B cell (primary cell): ENCODE data around the gene RAB26. TPM values are rescaled to one million over a fixed set of nuclear protein-coding genes. Genes with fewer than 3 reads are reported as not detected.

ENCODE experiments used
- ATAC-seq: fragments of 200-7000 bp; cut with Tn5 transposase; one replicate; pipeline ENCODE4 v1.10.0; 2021; ENCODE audit warnings: low read depth, mild to moderate bottlenecking, moderate number of reproducible peaks, moderate library complexity
- CTCF ChIA-PET: fragments of 350-600 bp; sonication (Branson Sonifier 250); formaldehyde crosslinking; loops from one replicate; lab custom pipeline; 2021; ENCODE audit warnings: antibody characterized with exemption, inconsistent platforms; lab: Charles Lee
- POLR2A ChIA-PET: fragments of 350-600 bp; sonication (Branson Sonifier 250); formaldehyde crosslinking; loops from one replicate; lab custom pipeline; 2021; ENCODE audit warnings: antibody characterized with exemption; lab: Charles Lee
- DNase-seq: peaks from one replicate; pipeline ENCODE4 v3.0.0; 2013
- H2AFZ ChIP-seq: 2 replicates; pipeline ENCODE4 v1.6.1; 2012; ENCODE audit warnings: mild to moderate bottlenecking, low read depth, low read length; ENCODE audit not compliant: insufficient read depth, poor library complexity, severe bottlenecking
- H3K27ac ChIP-seq, 2 donors: 1 replicate in 1 of 2; 2 replicates in 1 of 2; pipeline ENCODE4 v1.5.1; 2012 to 2013; ENCODE audit warnings: low read length in 2 of 2, mild to moderate bottlenecking in 2 of 2, moderate library complexity in 1 of 2
- H3K27me3 ChIP-seq, 4 experiments: fragments of 200-600 bp in 1 of 4; sonication (generic) in 1 of 4; replicated peaks in 1 of 4; 1 replicate in 2 of 4; 2 replicates in 2 of 4; pipeline versions ENCODE4 v1.6.1 to v1.7.0; 2013 to 2016; ENCODE audit warnings: low read length in 3 of 4, mild to moderate bottlenecking in 2 of 4, mixed read lengths in 1 of 4, moderate library complexity in 1 of 4; ENCODE audit not compliant: insufficient read depth in 4 of 4, control insufficient read depth in 3 of 4; ENCODE audit errors: control extremely low read depth in 1 of 4
- H3K36me3 ChIP-seq, 2 experiments: replicated peaks in 1 of 2; 1 replicate in 1 of 2; 2 replicates in 1 of 2; pipeline versions ENCODE4 v1.6.1 to v1.7.1; 2013; ENCODE audit warnings: low read length in 1 of 2; ENCODE audit not compliant: insufficient read depth in 2 of 2, control insufficient read depth in 1 of 2; ENCODE audit errors: control extremely low read depth in 1 of 2, extremely low read depth in 1 of 2
- H3K4me1 ChIP-seq, 2 donors: fragments of 200-600 bp in 1 of 2; sonication (generic) in 1 of 2; 1 replicate in 1 of 2; 2 replicates in 1 of 2; pipeline versions ENCODE4 v1.5.1 to v1.6.1; 2013 to 2017; ENCODE audit warnings: low read length in 2 of 2; ENCODE audit not compliant: control insufficient read depth in 2 of 2, insufficient read depth in 2 of 2
- H3K4me2 ChIP-seq: replicated peaks from 2 replicates; pipeline ENCODE3; 2012; ENCODE audit warnings: mild to moderate bottlenecking, low read depth, low read length; ENCODE audit not compliant: poor library complexity, severe bottlenecking
- H3K4me3 ChIP-seq, 5 experiments: fragments of 200-600 bp in 1 of 5; sonication (generic) in 1 of 5; 1 replicate in 3 of 5; 2 replicates in 2 of 5; pipeline versions ENCODE4 v1.5.1 to v1.7.0; 2011 to 2016; ENCODE audit warnings: low read length in 4 of 5, mild to moderate bottlenecking in 4 of 5, low read depth in 2 of 5, control low read depth in 1 of 5, moderate library complexity in 1 of 5; ENCODE audit not compliant: insufficient read depth in 1 of 5; ENCODE audit errors: control extremely low read depth in 1 of 5, extremely low read depth in 1 of 5
- H3K79me2 ChIP-seq: fragments of 200-600 bp; sonication (generic); one replicate; pipeline ENCODE4 v1.6.0; 2016; ENCODE audit warnings: low read length; ENCODE audit not compliant: control insufficient read depth, insufficient read depth
- H3K9ac ChIP-seq: fragments of 200-600 bp; sonication (generic); 2 replicates; pipeline ENCODE4 v1.6.1; 2017; ENCODE audit warnings: mild to moderate bottlenecking, low read length, moderate library complexity
- H3K9me3 ChIP-seq, 3 donors: one replicate each; pipeline versions ENCODE4 v1.6.1 to v1.7.1; 2013; ENCODE audit warnings: low read length in 2 of 3; ENCODE audit not compliant: control insufficient read depth in 2 of 3, insufficient read depth in 1 of 3; ENCODE audit errors: control extremely low read depth in 1 of 3
- H4K20me1 ChIP-seq: 2 replicates; pipeline ENCODE4 v1.6.0; 2012; ENCODE audit warnings: mild to moderate bottlenecking, low read length; ENCODE audit not compliant: insufficient read depth, control insufficient read depth, poor library complexity, severe bottlenecking
- H3K27ac Mint-ChIP-seq: one replicate; pipeline ENCODE4 v1.8.0; 2021; ENCODE audit warnings: mixed read lengths
- H3K27me3 Mint-ChIP-seq: one replicate; pipeline ENCODE4 v1.8.0; 2021; ENCODE audit warnings: mixed read lengths
- H3K4me1 Mint-ChIP-seq: one replicate; pipeline ENCODE4 v1.8.0; 2021; ENCODE audit warnings: mixed read lengths
- H3K4me3 Mint-ChIP-seq: one replicate; pipeline ENCODE4 v1.8.0; 2021; ENCODE audit warnings: mixed read lengths
- H3K9me3 Mint-ChIP-seq: one replicate; pipeline ENCODE4 v1.8.0; 2022; ENCODE audit warnings: mixed read lengths; ENCODE audit not compliant: insufficient read depth
- EZH2 ChIP-seq: IDR thresholded peaks from 2 replicates; pipeline ENCODE4 v1.6.1; 2012; ENCODE audit warnings: borderline replicate concordance, low read depth, mild to moderate bottlenecking, moderate library complexity, low read length; ENCODE audit not compliant: insufficient read depth, poor library complexity, severe bottlenecking
- WGBS: methylation state at CpG from one replicate; pipeline ENCODE4 v1.1.5; 2013; ENCODE audit warnings: missing lambda C conversion rate; ENCODE audit not compliant: insufficient coverage; 5-methylcytosine and 5-hydroxymethylcytosine counted together
- intact Hi-C: fragments of 100-400 bp; cut with micrococcal nuclease; formaldehyde crosslinking; loops from one replicate; pipeline ENCODE4 v1.10.0; 2022
- polyA plus RNA-seq: library from polyadenylated mRNA; depleted of rRNA; stranded (reverse); fragments of >200 nt; gene quantifications from 2 replicates; pipeline ENCODE4 v1.2.3, GENCODE V29; 2012
- total RNA-seq, 2 donors: library from RNA; stranded (reverse); fragments of 120-200 nt in 1 of 2; gene quantifications; 1 replicate in 1 of 2; 2 replicates in 1 of 2; pipeline versions ENCODE4 v1.2.3 to v1.2.4, GENCODE V29; 2013 to 2022
- TF ChIP-seq, protein P1 (sequence below): fragments of 200-600 bp; IDR thresholded peaks from one replicate; pipeline ENCODE4 v1.8.0; 2022; ENCODE audit warnings: antibody characterized with exemption, mild to moderate bottlenecking

Gene RAB26
- total and polyA plus RNA-seq, 2 donors (not counting 1 experiment from before 2014, with no cell fraction given): 0.62 to 1.2 TPM

DNA sequence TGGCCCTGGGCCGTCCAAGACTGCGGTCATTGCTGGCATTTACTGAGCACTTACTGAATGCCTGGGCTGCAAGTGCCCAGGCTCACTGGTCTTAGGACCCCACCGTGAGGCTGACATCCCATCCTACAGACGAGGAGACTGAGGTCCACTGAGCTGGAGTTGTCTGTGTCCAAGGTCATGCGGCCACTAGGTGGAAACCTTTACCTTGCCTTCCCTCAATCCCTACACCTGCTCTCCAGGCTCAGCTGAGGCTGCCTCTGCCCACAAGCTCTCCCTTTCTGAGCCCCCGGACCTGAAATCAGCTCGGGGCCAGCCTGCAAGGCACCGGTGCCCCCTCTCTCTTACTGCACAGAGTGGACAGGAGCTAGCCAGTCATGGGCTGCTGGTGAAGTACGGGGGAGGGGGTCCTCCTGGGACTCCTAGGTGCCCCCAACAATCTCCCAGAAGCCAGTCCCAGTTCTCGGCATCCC lies 46.5 kb downstream of the RAB26 start:
- POLR2A ChIA-PET: interaction anchor here (1.0 to 1.1 kb wide), 2 partner anchors 10 to 306 kb away, joined by 3 read pairs; partner anchors contain the start of gene MLST8
- no peaks in the 10 kb centered on the region for H4K20me1 ChIP-seq
- H3K79me2 ChIP-seq: no peaks in the 10 kb centered on the region
- CTCF ChIA-PET: interaction anchor here (0.6 to 4.7 kb wide), 29 partner anchors 10 to 325 kb away, joined by 3 to 71 read pairs (median 4); partner anchors contain the start of genes AMDHD2, ATP6V0C, BRICD5 and CCNF
- peaks cover 0 to 50% (median 20%) of the 10 kb centered on the region in 4 experiments for H3K27me3 ChIP-seq
- H3K36me3 ChIP-seq: no peaks in the 10 kb centered on the region
- H3K4me1 ChIP-seq: peaks cover 12 to 22% of the 10 kb centered on the region in 2 donors
- Mint-ChIP-seq H3K9me3 (no peaks in the 10 kb centered on the region), H3K27ac (peak overlapping the region; percentile 37), H3K4me3 (peak overlapping the region; percentile 78), H3K4me1 (peaks cover 10% of the 10 kb centered on the region), H3K27me3 (peaks cover 28% of the 10 kb centered on the region)
- no peak overlapping the region for H3K9ac ChIP-seq
- H3K9me3 ChIP-seq: peaks cover 0 to 6% (median 0%) of the 10 kb centered on the region in 3 donors
- intact Hi-C loops: loop anchor here (1.0 to 10.0 kb wide), 4 partner anchors 56 to 410 kb away; partner anchors contain the start of genes ABCA3 and ECI1
- peak; percentile 77 for DNase-seq
- H3K4me2 ChIP-seq: peak overlapping the region; percentile 83
- WGBS: 40% methylated on average over 6 of the region's 10 CpGs
- H2AFZ ChIP-seq: no peak overlapping the region
- H3K4me3 ChIP-seq: peak overlapping the region in 1 of 5 experiments; percentile 44
- no peak for TF ChIP-seq EZH2
- TF ChIP-seq, protein P1, sequence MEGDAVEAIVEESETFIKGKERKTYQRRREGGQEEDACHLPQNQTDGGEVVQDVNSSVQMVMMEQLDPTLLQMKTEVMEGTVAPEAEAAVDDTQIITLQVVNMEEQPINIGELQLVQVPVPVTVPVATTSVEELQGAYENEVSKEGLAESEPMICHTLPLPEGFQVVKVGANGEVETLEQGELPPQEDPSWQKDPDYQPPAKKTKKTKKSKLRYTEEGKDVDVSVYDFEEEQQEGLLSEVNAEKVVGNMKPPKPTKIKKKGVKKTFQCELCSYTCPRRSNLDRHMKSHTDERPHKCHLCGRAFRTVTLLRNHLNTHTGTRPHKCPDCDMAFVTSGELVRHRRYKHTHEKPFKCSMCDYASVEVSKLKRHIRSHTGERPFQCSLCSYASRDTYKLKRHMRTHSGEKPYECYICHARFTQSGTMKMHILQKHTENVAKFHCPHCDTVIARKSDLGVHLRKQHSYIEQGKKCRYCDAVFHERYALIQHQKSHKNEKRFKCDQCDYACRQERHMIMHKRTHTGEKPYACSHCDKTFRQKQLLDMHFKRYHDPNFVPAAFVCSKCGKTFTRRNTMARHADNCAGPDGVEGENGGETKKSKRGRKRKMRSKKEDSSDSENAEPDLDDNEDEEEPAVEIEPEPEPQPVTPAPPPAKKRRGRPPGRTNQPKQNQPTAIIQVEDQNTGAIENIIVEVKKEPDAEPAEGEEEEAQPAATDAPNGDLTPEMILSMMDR: peak; percentile 47
- H3K27ac ChIP-seq: no peak overlapping the region
- peak; percentile 73 for ATAC-seq
